Measurements from ENCODE around the gene GKN2.
"Not testable (repeated sequence)": the region's sequence is repeated elsewhere in the genome, so short reads cannot be mapped to it uniquely, and the experiment has no call there.

GKN2 gene

GRCh38 chr2:68959001-68959400 lies 6.3 kb upstream of the GKN2 start:
- no peak for DNase-seq

GRCh38 chr2:68955432-68955831 lies 2.7 kb upstream of the GKN2 start:
- DNase-seq: not testable (repeated sequence)

GRCh38 chr2:68951899-68952298 lies 794 bp downstream of the GKN2 start:
- no peak for DNase-seq

GRCh38 chr2:68948710-68949109 lies 4.0 kb downstream of the GKN2 start:
- no peak for DNase-seq

- DNase-seq: no peak
Measured at GRCh38 chr2:68946117-68946516, 6.6 kb downstream of the GKN2 start.

GRCh38 chr2:68943581-68944568 lies 8.8 kb downstream of the GKN2 start:
- DNase-seq: peak; percentile 16 to 34

- DNase-seq: no peak
Measured at GRCh38 chr2:68942827-68943226, 9.9 kb downstream of the GKN2 start.

GRCh38 chr2:68940369-68940768 lies 12.3 kb downstream of the GKN2 start:
- DNase-seq: no peak

- DNase-seq: no peak
Measured at GRCh38 chr2:68939962-68940361, 12.7 kb downstream of the GKN2 start.

- no peak for DNase-seq
Measured at GRCh38 chr2:68938938-68939337, 13.8 kb downstream of the GKN2 start.

GRCh38 chr2:68937346-68938055 lies 15.2 kb downstream of the GKN2 start:
- DNase-seq: no peak

- no peak for DNase-seq
Measured at GRCh38 chr2:68936889-68937288, 15.8 kb downstream of the GKN2 start.

GRCh38 chr2:68936427-68936826 lies 16.3 kb downstream of the GKN2 start:
- no peak for DNase-seq

GRCh38 chr2:68935471-68935870 lies 17.2 kb downstream of the GKN2 start:
- no peak for DNase-seq

- no peak for DNase-seq
Measured at GRCh38 chr2:68934021-68934420, 18.7 kb downstream of the GKN2 start.

- no peak for DNase-seq
Measured at GRCh38 chr2:68932402-68932801, 20.3 kb downstream of the GKN2 start.

- no peak for DNase-seq
Measured at GRCh38 chr2:68931799-68932198, 20.9 kb downstream of the GKN2 start.

GRCh38 chr2:68931149-68931711 lies 21.5 kb downstream of the GKN2 start:
- no peak for DNase-seq

- DNase-seq: no peak
Measured at GRCh38 chr2:68926796-68927195, 25.9 kb downstream of the GKN2 start.

GRCh38 chr2:68925295-68925896 lies 27.3 kb downstream of the GKN2 start:
- DNase-seq: peak in 1 of 2 donors; percentile 6

- no peak for DNase-seq
Measured at GRCh38 chr2:68921646-68922045, 31.0 kb downstream of the GKN2 start.

- no peak for DNase-seq
Measured at GRCh38 chr2:68920481-68921170, 32.1 kb downstream of the GKN2 start.

GRCh38 chr2:68918497-68918896 lies 34.2 kb downstream of the GKN2 start:
- no peak for DNase-seq
